Esophagus muscularis mucosa (tissue), 3 donors: ENCODE results near the gene SEMA5A.

Source experiments
- CTCF ChIP-seq, 3 experiments: fragments of 200-600 bp in 2 of 3; fragments of 450-650 bp in 1 of 3; sonication (generic) in 2 of 3; IDR thresholded peaks; one replicate each; pipeline ENCODE4 v1.5.1; 2017 to 2019; ENCODE audit warnings: antibody characterized with exemption in 3 of 3, mild to moderate bottlenecking in 2 of 3, moderate library complexity in 1 of 3
- POLR2A ChIP-seq: fragments of 450-650 bp; IDR thresholded peaks from one replicate; pipeline ENCODE4 v1.6.1; 2017; ENCODE audit warnings: antibody characterized with exemption, moderate library complexity, mild to moderate bottlenecking, low read depth
- POLR2AphosphoS5 ChIP-seq, 2 donors: sonication (generic); formaldehyde crosslinking; IDR thresholded peaks; one replicate each; pipeline ENCODE4 v1.6.1; 2017; ENCODE audit warnings: antibody characterized with exemption in 2 of 2

- TF ChIP-seq POLR2A (no peak), CTCF (IDR thresholded peaks at IDR 0.05) (no peak), POLR2AphosphoS5 (IDR thresholded peaks at IDR 0.05) (no peak)
Measured at GRCh38 chr5:9157811-9158210, 388.1 kb downstream of the SEMA5A start.
